ENCODE measurements around the gene TLNRD1. TPM values are rescaled to one million over a fixed set of nuclear protein-coding genes. Genes with fewer than 3 reads are reported as not detected.

The TLNRD1 gene
- total RNA-seq, 4 donors from 2014 or later, result 17.0 to 31.9 (median 25.9) TPM

GRCh38 chr15:81029414-81030300 lies 28.9 kb downstream of the TLNRD1 start:
- WGBS, 2 donors (ENCODE audit: low coverage in 1 of 2), result 17 to 60% methylated on average over 1 to 3 of the region's 3 CpGs
- no peaks in the 10 kb centered on the region for H3K9me3 ChIP-seq
- H3K27me3 ChIP-seq, result no peaks in the 10 kb centered on the region
- H3K27ac ChIP-seq, result peak overlapping the region in 1 of 4 donors; percentile 46
- H3K4me3 ChIP-seq, result no peak overlapping the region
- peak; percentile 53 for ATAC-seq
- no peaks in the 10 kb centered on the region for H3K36me3 ChIP-seq
- peaks cover 0 to 17% (median 0%) of the 10 kb centered on the region in 3 donors for H3K4me1 ChIP-seq
- TF ChIP-seq POLR2AphosphoS5 (IDR thresholded peaks at IDR 0.05) (peak; percentile 34), EP300 (IDR thresholded peaks at IDR 0.05) (no peak), POLR2A (IDR thresholded peaks at IDR 0.05) (no peak), CTCF (IDR thresholded peaks at IDR 0.05) (no peak)

DNA sequence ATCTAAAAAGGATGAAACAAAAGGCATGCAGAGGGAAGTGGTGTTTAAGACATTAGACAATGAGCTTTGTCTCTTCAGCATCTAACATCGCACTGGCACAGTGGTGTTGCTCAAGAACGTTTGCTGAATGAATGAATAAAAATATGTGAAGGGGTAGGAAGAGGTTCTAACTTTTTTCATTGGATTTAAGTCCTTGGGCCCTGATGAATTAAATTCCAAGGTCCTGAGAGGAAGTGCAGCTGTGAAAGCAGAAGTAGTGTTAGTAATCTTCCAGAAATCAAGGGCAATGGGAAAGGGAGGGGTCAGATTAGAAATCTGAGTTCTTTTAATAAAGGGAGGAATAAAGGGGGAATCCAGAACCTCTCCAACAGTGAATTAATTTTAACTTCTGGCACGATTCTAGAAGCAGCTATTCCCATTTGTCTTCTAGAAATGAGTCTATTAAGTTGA lies 29.6 kb downstream of the TLNRD1 start:
- Histone ChIP-seq H3K36me3 (no peaks in the 10 kb centered on the region), H3K9me3 (no peaks in the 10 kb centered on the region), H3K27me3 (no peaks in the 10 kb centered on the region), H3K4me3 (no peak overlapping the region), H3K4me1 (peaks cover 0 to 17% (median 0%) of the 10 kb centered on the region in 3 donors), H3K27ac (peak overlapping the region in 1 of 4 donors; percentile 29)
- 29% methylated on average over 3 of the region's 3 CpGs for WGBS, 2 donors (ENCODE audit: low coverage in 1 of 2)
- peak; percentile 20 for ATAC-seq
- TF ChIP-seq POLR2A (IDR thresholded peaks at IDR 0.05), result no peak

DNA sequence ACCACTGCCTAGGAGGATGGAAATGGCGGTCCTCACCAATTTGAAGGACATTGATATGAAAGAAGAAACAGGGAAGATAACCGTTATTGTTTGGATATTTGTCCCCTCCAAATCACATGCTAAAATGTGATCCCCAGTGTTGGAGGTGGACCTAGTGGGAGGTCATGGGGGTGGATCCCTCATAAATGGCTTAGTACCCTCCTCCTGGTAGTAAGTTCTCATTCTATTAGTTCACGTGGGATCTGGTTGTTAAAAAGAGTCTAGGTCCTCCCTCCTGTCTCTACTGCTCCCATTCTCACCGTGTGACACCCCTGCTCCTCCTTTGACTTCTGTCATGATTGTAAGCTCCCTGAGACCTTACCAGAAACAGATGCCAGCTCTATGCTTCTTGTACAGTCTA lies 30.5 kb downstream of the TLNRD1 start:
- H3K27ac ChIP-seq, result no peak overlapping the region
- 98 to 100% methylated on average over 3 to 4 of the region's 4 CpGs for WGBS, 2 donors (ENCODE audit: low coverage in 1 of 2)

GRCh38 chr15:81032355-81032754 lies 31.6 kb downstream of the TLNRD1 start:
- no peak for ATAC-seq
- 90% methylated on average over 4 of the region's 4 CpGs; no CpG with 5 or more reads in 1 of the 2 donors for WGBS, 2 donors (ENCODE audit: low coverage in 1 of 2)
- Histone ChIP-seq H3K4me3 (no peak overlapping the region), H3K4me1 (peaks cover 0 to 9% (median 0%) of the 10 kb centered on the region in 3 donors), H3K27ac (no peak overlapping the region), H3K36me3 (no peaks in the 10 kb centered on the region), H3K9me3 (no peaks in the 10 kb centered on the region), H3K27me3 (no peaks in the 10 kb centered on the region)
- TF ChIP-seq POLR2AphosphoS5 (IDR thresholded peaks at IDR 0.05) (no peak), EP300 (IDR thresholded peaks at IDR 0.05) (no peak), CTCF (IDR thresholded peaks at IDR 0.05) (no peak), POLR2A (IDR thresholded peaks at IDR 0.05) (no peak)

More for the DNA sequence above, 30.5 kb downstream of the TLNRD1 start:
- Histone ChIP-seq H3K9me3 (no peaks in the 10 kb centered on the region), H3K27me3 (no peaks in the 10 kb centered on the region), H3K4me1 (peaks cover 0 to 9% (median 0%) of the 10 kb centered on the region in 3 donors), H3K4me3 (no peak overlapping the region), H3K36me3 (no peaks in the 10 kb centered on the region)
- TF ChIP-seq POLR2A (IDR thresholded peaks at IDR 0.05), result no peak
- no peak for TF ChIP-seq CTCF (IDR thresholded peaks at IDR 0.05)
- ATAC-seq, result no peak

DNA sequence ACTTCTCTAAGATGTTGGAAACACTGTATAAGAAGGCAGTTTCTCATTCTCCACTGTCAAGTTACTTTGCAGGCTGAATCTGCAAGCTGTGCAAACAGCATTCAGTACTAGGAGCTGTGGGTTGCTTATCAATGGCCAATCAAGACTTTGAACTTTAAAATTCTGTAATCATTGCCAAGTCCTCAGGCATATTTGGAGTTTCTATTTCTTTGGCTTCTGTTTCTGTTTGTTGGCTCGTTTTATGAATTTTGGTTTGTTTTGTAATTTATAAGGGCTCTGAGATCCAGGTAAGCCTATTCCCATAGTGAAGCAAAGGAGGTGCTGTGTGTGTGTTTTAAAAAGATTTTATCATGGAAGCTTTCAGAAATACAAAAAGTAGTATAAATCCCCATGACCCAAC lies 32.1 kb downstream of the TLNRD1 start:
- peaks cover 0 to 9% (median 0%) of the 10 kb centered on the region in 3 donors for H3K4me1 ChIP-seq
- H3K9me3 ChIP-seq, result no peaks in the 10 kb centered on the region
- WGBS, 2 donors (ENCODE audit: low coverage in 1 of 2), result 44 to 62% methylated on average over 1 of the region's 1 CpG
- ATAC-seq, result no peak
- H3K4me3 ChIP-seq, result no peak overlapping the region
- peak overlapping the region in 1 of 4 donors; percentile 10 for H3K27ac ChIP-seq
- no peaks in the 10 kb centered on the region for H3K27me3 ChIP-seq
- H3K36me3 ChIP-seq, result no peaks in the 10 kb centered on the region
- TF ChIP-seq POLR2A (IDR thresholded peaks at IDR 0.05) (no peak), POLR2AphosphoS5 (IDR thresholded peaks at IDR 0.05) (no peak), CTCF (IDR thresholded peaks at IDR 0.05) (no peak), EP300 (IDR thresholded peaks at IDR 0.05) (no peak)

Measured in gastroesophageal sphincter (tissue), 4 donors.